Astrocyte of the spinal cord (primary cell): ENCODE results near the gene SGMS2.
A peak's percentile ranks its signal among the peaks of the same experiment; 100 is the strongest.

Experiments
- DNase-seq: peaks from one replicate; pipeline ENCODE4 v3.0.0; 2011; ENCODE audit warnings: low read depth, low spot score
- H3K4me3 ChIP-seq: 2 replicates; pipeline ENCODE4 v1.5.1; 2011; ENCODE audit warnings: low read depth, mild to moderate bottlenecking, low read length, moderate library complexity
- CTCF ChIP-seq: IDR thresholded peaks from 2 replicates; pipeline ENCODE4 v1.5.1; 2012; ENCODE audit warnings: low read depth, mild to moderate bottlenecking, low read length, inconsistent platforms
- in situ Hi-C: cut with HindIII; loops from 2 replicates; pipeline ENCODE4 v1.10.0; 2017; ENCODE audit warnings: low sequenced_read_pairs

Gene SGMS2

GRCh38 chr4:107931775-107932321 lies 107.1 kb downstream of the SGMS2 start:
- H3K4me3 ChIP-seq = peak overlapping the region; percentile 57
- in situ Hi-C loops = no loop called here
- no peak for TF ChIP-seq CTCF
- DNase-seq = no peak

GRCh38 chr4:107935246-107935645 lies 110.5 kb downstream of the SGMS2 start:
- no peak overlapping the region for H3K4me3 ChIP-seq
- in situ Hi-C loops = no loop called here
- no peak for TF ChIP-seq CTCF
- DNase-seq = no peak

- in situ Hi-C loops = no loop called here
- no peak for DNase-seq
- TF ChIP-seq CTCF = no peak
- H3K4me3 ChIP-seq = no peak overlapping the region
These were observed 112.3 kb downstream of the SGMS2 start for GRCh38 chr4:107937040-107937439.

- DNase-seq = peak; percentile 13
- H3K4me3 ChIP-seq = no peak overlapping the region
- in situ Hi-C loops = no loop called here
- TF ChIP-seq CTCF = no peak
These were observed 114.6 kb downstream of the SGMS2 start for GRCh38 chr4:107939307-107939706.

GRCh38 chr4:107945809-107946208 lies 121.1 kb downstream of the SGMS2 start:
- in situ Hi-C loops = no loop called here
- no peak for DNase-seq
- TF ChIP-seq CTCF = no peak
- H3K4me3 ChIP-seq = no peak overlapping the region

- TF ChIP-seq CTCF = no peak
- no peak overlapping the region for H3K4me3 ChIP-seq
- in situ Hi-C loops = no loop called here
- DNase-seq = no peak
These were observed 126.2 kb downstream of the SGMS2 start for GRCh38 chr4:107950746-107951540.
